GM23248 (cell line): ENCODE data around the gene HMG20B.

Experiments used
- EZH2 ChIP-seq: fragments of 200-600 bp; sonication (generic); IDR thresholded peaks from 2 replicates; pipeline ENCODE4 v1.6.1; 2018; ENCODE audit warnings: antibody characterized with exemption, mild to moderate bottlenecking; ENCODE audit not compliant: insufficient read depth, poor library complexity, severe bottlenecking
- EZH2phosphoT487 ChIP-seq: fragments of 200-600 bp; sonication (generic); IDR thresholded peaks from 2 replicates; pipeline ENCODE4 v1.6.1; 2018; ENCODE audit warnings: antibody characterized with exemption, moderate library complexity, mild to moderate bottlenecking, low read depth; ENCODE audit not compliant: insufficient read depth

DNA sequence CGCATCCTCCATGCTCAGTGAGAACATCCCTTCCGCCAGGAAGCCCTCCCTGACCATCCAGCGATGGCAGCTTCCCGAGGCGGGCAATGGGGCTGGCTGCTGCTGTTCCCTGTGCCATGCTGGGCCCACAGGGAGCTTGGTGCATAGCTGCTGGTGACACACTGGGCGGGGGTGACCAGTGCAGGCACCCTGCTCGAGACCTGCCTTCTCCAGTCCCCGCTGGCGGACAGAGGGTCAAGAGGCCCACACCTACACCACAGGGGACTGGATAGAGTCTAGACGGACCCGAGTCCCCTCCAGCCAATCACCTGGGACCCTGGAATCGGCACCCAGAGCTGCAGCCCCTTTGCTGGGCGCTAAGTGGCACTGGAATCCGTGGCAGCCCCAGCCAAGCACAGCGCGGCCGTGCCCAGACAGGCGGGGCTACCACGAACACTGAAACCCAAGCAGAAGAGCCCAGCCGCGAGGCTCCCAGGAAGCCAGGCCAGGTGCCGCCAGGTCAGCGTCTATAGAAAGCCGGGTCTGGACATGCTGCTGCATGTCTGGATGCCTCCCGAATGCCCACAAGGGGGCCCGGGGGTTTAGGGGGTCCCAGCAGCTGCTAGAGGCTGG, 42.9 kb downstream of the HMG20B start:
- no peak for TF ChIP-seq EZH2
- no peak for TF ChIP-seq EZH2phosphoT487
